Effector CD4-positive, alpha-beta T cell (primary cell): ENCODE results near the gene CYP4F11. TPM values are rescaled to one million over a fixed set of nuclear protein-coding genes. Genes with fewer than 3 reads are reported as not detected.
"Not testable (repeated sequence)": the region's sequence is repeated elsewhere in the genome, so short reads cannot be mapped to it uniquely, and the experiment has no call there.

Experiments used
- DNase-seq: peaks from one replicate; pipeline ENCODE4 v3.0.0-alpha.2; 2020
- total RNA-seq: gene quantifications from one replicate; lab custom pipeline; 2026; lab: John Stamatoyannopoulos, UW

Gene CYP4F11
- not detected for total RNA-seq

DNA sequence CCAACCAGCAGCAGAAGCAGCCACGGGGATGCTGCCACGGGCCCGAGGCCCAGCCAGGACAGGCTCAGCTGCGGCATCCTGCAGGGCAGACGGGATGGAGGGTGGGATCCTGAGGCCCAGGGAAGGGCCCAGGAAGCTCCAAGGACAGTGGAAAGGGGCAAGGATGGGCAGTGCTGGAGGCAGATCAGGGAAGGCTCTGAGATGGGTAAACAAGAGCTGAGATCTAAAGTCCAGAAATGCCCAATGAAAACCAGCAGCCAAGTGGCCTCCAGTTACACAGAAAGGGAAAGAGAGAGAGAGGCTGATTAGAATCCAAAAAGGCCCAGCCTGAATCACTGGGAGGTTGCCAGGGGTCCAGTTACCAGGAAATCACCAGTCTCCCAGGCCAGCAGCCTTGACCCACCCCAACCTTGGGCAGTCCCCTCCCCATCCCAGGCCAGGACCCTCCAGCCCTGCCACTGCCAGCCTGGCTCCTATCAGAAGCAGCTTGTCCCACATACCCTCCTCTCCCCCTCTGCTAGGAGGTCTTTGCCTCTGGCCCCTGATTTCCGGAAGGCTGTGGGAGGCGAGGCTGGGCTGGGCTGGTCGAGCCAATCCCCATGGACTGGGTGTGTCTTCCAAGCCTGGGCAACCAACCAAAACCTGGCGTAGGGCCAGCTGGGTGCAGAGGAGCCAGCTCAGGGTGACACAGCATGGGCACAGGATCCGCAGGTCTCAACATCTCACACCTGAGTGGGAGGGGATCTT is at the start of gene CYP4F11:
CYP4F11 (minus strand) TSS at position 198 of the 747 bp plus-strand sequence; CDS start at position 77, 121 bp downstream.
- DNase-seq: no peak

DNA sequence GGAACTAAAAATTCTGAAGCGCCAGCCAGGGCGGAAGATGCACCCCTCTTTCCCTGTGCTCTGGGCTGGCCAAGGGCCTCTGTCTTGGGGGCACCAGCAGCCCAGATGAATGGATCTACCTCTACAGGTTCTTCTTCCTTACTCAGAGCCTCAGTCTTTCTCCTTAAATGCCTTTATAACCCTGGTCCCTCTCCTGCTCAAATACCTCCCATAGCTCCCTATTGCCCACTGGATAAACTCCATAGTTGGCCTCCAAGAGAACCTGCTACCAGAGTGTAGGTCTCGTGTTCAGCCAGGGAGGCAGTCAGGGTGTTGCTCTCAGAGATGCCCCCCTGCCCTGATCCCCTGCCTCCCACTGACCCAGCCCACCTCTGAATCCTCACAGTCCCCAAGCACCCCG is 45.0 kb upstream of the CYP4F11 start:
- no peak for DNase-seq

DNA sequence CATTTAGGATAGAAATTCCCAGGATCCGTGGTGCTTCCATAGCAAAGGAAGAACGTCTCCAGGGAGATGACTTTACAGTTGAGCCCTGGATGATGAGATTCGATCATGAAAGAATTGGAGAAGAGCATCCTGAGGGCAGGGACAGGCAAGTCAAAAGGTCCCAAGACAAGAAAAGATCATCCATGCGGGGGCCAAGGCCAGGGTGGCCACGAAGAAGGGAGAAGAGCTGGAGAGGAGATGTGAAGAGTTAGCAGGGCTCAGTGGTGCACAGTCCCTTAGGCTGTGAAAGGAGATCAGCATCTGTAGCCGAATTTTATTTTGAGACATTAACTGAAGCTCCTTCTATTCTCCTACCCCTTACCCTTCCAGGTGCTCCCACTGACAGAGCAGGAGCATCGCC is 43.4 kb upstream of the CYP4F11 start:
- DNase-seq: no peak

GRCh38 chr19:15976836-15977689 is 42.7 kb upstream of the CYP4F11 start:
- DNase-seq: no peak

GRCh38 chr19:15974856-15975255 is 40.5 kb upstream of the CYP4F11 start:
- DNase-seq: no peak

- not testable (repeated sequence) for DNase-seq
These were observed 37.7 kb upstream of the CYP4F11 start for GRCh38 chr19:15972043-15972442.

DNA sequence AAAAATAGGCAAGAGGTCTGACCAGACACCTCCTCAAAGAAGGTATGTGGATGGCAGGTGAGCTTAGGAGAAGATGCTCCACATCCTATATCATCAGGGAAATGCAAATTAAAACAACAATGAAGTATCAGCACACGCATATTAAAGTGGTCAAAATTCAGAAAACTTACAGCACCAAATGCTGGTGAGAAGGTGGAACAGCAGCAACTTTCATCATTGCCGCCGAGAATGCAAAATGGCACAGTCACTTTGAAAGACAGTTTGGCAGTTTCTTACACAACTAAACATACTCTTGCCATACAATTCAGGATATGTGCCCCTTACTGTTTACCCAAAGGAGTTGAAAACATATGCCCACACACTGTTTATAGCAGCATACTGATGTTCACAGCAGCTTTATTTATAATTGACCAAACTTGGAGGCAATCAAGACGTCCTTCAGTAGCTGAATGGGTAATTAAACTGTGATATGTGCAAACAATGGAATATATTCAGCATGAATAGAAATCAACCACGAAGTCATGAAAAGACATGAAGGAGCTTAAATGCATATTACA is 37.0 kb upstream of the CYP4F11 start:
- DNase-seq: no peak

DNA sequence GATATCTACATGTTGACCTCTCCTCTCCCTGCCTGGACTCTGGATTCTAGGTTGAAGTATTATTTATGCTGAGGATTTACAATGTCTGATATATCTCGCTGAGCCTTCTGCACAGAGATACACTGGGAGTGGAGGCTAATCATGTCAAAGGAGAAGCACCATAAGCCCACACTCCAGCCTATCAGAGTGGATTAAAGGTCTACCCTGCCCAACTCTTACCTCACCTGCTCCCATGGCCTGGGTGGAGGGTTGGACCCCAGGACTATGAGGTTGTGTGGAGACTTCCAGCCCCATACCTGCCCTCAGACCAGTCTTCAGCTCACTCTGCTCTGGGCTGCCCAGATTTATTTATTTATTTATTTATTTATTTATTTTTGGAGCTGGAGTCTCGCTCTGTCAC is 29.9 kb upstream of the CYP4F11 start:
- DNase-seq: no peak

- no peak for DNase-seq
These were observed 28.0 kb upstream of the CYP4F11 start for GRCh38 chr19:15962319-15962718.

DNA sequence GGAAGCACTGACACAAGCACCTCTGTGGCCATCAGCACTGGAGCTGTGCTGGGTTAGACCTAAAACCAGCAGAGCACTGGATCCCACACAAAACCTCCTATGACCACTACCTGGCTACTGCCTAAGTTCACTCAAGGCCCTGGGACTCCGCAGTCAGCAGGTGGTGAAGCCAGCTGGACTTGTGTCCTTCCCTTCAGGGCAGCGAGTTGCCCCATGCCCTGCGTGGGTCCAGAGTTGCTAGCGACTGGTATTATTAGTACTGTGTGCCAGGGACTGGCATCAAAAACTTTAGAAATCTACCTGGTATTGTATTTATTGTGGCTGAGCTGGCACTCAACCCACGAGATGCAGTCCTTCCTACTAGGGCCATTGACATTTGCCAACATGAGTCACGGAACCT is 20.5 kb upstream of the CYP4F11 start:
- DNase-seq: no peak

GRCh38 chr19:15948223-15949058 is 14.1 kb upstream of the CYP4F11 start, which contains the start of gene OR10H4:
OR10H4 (plus strand) TSS chr19:15949008; CDS start chr19:15949008, 0 bp downstream.
- DNase-seq: no peak

- DNase-seq: no peak
These were observed 11.0 kb upstream of the CYP4F11 start for GRCh38 chr19:15945301-15945700.

- no peak for DNase-seq
These were observed 10.1 kb upstream of the CYP4F11 start for GRCh38 chr19:15944401-15944800.

DNA sequence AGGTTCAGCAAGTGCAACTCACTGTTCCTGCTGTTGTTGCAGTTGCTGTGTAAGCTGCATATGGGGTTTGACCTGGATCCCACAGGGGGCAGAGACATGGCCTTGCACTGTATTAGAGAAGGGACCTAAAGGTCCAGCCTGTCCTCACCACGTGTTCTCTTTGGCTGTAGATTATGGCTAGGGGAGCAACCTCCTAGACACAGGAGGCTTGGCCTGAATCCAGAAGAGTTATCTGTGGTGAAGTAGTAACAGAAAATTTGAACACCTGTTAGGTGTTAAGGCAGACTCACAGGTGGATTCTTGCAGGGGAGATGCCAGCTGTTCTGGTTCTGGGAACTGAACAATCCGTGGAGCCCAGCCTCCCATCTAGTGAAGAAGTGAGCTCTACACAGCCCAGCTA is 3.4 kb upstream of the CYP4F11 start:
- DNase-seq: no peak

GRCh38 chr19:15936950-15937349 is 2.6 kb upstream of the CYP4F11 start:
- DNase-seq: no peak

DNA sequence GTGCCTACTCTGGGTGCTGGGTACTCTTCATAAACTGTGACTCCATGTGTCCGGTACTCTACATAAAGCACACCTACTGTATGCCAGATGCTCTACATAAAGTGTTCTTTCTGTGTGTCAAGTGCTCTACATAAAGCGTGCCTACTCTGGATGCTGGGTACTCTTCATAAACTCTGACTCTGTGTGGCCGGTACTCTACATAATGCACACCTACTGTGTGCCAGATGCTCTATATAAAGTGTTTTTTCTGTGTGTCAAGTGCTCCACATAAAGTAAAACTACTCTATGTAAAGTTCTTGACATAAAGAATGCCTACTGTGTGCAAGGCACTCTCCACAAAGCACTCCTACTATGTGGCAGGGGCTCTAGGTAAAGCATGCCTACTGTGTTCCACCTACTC is 1.8 kb upstream of the CYP4F11 start:
- DNase-seq: no peak

- no peak for DNase-seq
These were observed 906 bp upstream of the CYP4F11 start for GRCh38 chr19:15935167-15935702.

DNA sequence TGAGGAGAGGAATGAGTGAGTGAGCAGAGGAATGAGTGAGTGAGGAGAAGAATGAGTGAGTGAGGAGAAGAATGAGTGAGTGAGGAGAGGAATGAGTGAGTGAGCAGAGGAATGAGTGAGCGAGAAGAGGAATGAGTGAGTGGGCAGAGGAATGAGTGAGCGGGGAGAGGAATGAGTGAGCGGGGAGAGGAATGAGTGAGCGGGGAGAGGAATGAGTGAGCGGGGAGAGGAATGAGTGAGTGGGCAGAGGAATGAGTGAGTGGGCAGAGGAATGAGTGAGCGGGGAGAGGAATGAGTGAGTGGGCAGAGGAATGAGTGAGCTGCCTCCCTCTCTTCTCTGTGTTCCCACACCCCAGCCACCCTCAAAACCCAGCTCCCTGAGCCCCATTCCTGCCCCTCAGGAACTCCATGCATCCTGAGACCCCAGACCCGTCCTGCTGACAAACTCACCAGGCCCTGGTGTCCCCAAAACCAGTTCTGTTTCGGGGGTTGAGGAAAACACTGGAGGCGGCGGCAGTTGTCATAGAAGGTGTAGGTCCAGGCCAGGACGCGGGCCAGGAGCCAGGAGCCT is 483 bp downstream of the CYP4F11 start:
- not testable (repeated sequence) for DNase-seq

DNA sequence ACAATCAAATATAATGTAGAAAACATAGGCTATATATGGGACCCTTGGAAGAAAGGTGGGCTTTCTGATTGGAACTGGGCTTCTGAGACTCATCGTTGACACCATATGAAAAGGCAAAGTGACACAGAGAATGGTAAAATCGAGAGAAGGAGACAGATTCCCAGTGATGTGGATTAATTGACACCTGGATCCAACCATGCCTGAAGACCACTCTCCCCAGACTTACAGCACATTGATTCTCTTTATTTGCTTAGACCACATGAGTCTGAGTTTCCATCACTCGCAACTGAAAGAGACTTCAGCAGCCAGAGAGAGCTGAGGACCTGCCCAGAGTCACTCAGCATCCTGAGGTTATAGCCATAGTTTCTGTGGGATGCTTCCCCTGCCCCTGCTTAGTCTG is 6.0 kb downstream of the CYP4F11 start:
- DNase-seq: no peak

- DNase-seq: no peak
These were observed 7.8 kb downstream of the CYP4F11 start for GRCh38 chr19:15926484-15926883.

DNA sequence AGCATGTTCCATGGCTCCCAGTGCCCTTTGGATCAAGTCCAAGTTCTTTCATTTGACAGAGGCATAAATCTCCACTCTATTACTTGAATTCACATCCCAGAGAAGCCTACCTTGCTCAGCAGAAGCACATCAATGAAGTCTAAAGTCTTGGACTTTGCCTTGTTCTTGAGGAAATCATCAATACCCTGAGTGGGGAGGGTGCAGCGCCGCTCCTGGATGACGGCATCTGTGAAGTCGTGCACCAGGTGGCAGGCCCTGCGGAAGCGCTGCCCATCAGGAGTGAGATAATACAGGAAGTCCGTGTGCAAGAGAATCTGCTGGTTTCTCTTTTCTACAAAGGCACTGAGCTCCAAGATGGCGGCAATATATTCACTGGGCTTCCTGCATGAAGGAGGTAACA is 10.6 kb downstream of the CYP4F11 start:
- DNase-seq: no peak

- DNase-seq: no peak
These were observed 12.3 kb downstream of the CYP4F11 start for GRCh38 chr19:15922021-15922420.
